K562 (cell line): ENCODE measurements around the gene COX7A1.

Experiments
- E2F8 ChIP-seq: fragments of 450-650 bp; IDR thresholded peaks from 2 replicates; pipeline ENCODE4 v1.7.1; 2018; ENCODE audit warnings: mild to moderate bottlenecking, low read depth; ENCODE audit not compliant: partially characterized antibody
- ETV1 ChIP-seq: fragments of 450-650 bp; conservative IDR thresholded peaks from 2 replicates; pipeline ENCODE4 v1.6.1; 2016; ENCODE audit warnings: missing genetic modification characterization, control low read depth, low read depth, missing compliant biosample characterization
- EZH2 ChIP-seq: IDR thresholded peaks from 2 replicates; pipeline ENCODE4 v1.6.1; 2012; ENCODE audit warnings: low read depth, mild to moderate bottlenecking, inconsistent platforms, low read length, borderline replicate concordance
- POLR2AphosphoS5 ChIP-seq: IDR thresholded peaks from 2 replicates; pipeline ENCODE4 v1.6.1; 2011; ENCODE audit warnings: mild to moderate bottlenecking, low read depth, low read length, moderate library complexity; ENCODE audit not compliant: control insufficient read depth, insufficient read depth
- RCOR1 ChIP-seq, 2 experiments: IDR thresholded peaks; 2 replicates each; pipeline ENCODE4 v1.6.1; 2012; ENCODE audit warnings: low read depth in 2 of 2, low read length in 2 of 2, borderline replicate concordance in 1 of 2, improper control_type of control experiment in 1 of 2
- SP1 ChIP-seq: sonication (generic); formaldehyde crosslinking; IDR thresholded peaks from 2 replicates; pipeline ENCODE4 v1.8.1; 2022; ENCODE audit warnings: mild to moderate bottlenecking, missing genetic modification reagents

- TF ChIP-seq RCOR1 (IDR thresholded peaks at IDR 0.05; ENCODE audit: borderline replicate concordance in 1 of 2, low read depth in 2 of 2, low read length in 2 of 2) (no peak), SP1 (CRISPR knock-in tag) (no peak), EZH2 (no peak), POLR2AphosphoS5 (no peak), ETV1 (tag) (no peak), E2F8 (no peak)
These were observed 866 bp downstream of the COX7A1 start for GRCh38 chr19:36151144-36152018.
